ENCODE results near the gene POPDC3. TPM values are rescaled to one million over a fixed set of nuclear protein-coding genes. Genes with fewer than 3 reads are reported as not detected.

The POPDC3 gene
- total and polyA plus RNA-seq, 10 of the 15 experiments (the other 5 are each of a cell fraction or from before 2014, with no cell fraction given) = 1.6 TPM; not detected in 9

- ChIA-PET RAD21 (ENCODE audit: unreplicated experiment) (no interaction called here), SMC1A (ENCODE audit: uncharacterized antibody, unreplicated experiment) (interaction anchor here (1.5 kb wide), 1 partner anchor 13 kb away, joined by 3 read pairs; no protein-coding TSS in a partner anchor), POLR2A (no interaction called here), CTCF (interaction anchor here (1.4 kb wide), 1 partner anchor 23 kb away, joined by 3 read pairs; no protein-coding TSS in a partner anchor)
- in situ Hi-C loops (cut with MboI) = no loop called here
- TF ChIP-seq RELB (IDR thresholded peaks at IDR 0.05; ENCODE audit: low read depth) (no peak), MLLT1 (IDR thresholded peaks at IDR 0.05) (no peak), SIX5 (IDR thresholded peaks at IDR 0.05; ENCODE audit: low read depth, low read length, severe bottlenecking) (no peak), RUNX3 (IDR thresholded peaks at IDR 0.05; ENCODE audit: low read length) (no peak), EP300 (IDR thresholded peaks at IDR 0.05; ENCODE audit: borderline replicate concordance in 1 of 2, control insufficient read depth in 1 of 2, low read depth in 2 of 2, low read length in 2 of 2) (no peak), ETV6 (conservative IDR thresholded peaks at IDR 0.05 in 1 of 2, IDR thresholded peaks at IDR 0.05 in 1 of 2; ENCODE audit: borderline replicate concordance in 1 of 2, low read depth in 1 of 2) (no peak), HDAC2 (IDR thresholded peaks at IDR 0.05) (no peak), KAT2A (conservative IDR thresholded peaks at IDR 0.05; ENCODE audit: control insufficient read depth, low read depth, low read length) (no peak), NR2C1 (IDR thresholded peaks at IDR 0.05) (no peak)
- intact Hi-C loops (cut with micrococcal nuclease; ENCODE audit: unreplicated experiment) = no loop called here
- Histone ChIP-seq H3K79me2 (ENCODE audit: control insufficient read depth, insufficient read depth, low read length) (no peaks in the 10 kb centered on the region), H3K9me3 (replicated peaks; ENCODE audit: control insufficient read depth, insufficient read depth, low read length) (no peaks in the 10 kb centered on the region), H3K9ac (ENCODE audit: control insufficient read depth, insufficient read depth, low read length) (no peak overlapping the region), H2AFZ (ENCODE audit: control insufficient read depth, low read depth, low read length) (no peak overlapping the region), H3K27ac (ENCODE audit: control insufficient read depth, insufficient read depth) (no peak overlapping the region), H3K27me3 (replicated peaks in 1 of 2; ENCODE audit: control insufficient read depth in 2 of 2, insufficient read depth in 2 of 2, low read length in 1 of 2) (no peaks in the 10 kb centered on the region; a peak in 1 of 4 replicates), H3K4me2 (ENCODE audit: control insufficient read depth, insufficient read depth) (no peak overlapping the region), H3K36me3 (ENCODE audit: control insufficient read depth in 2 of 2, insufficient read depth in 2 of 2, low read length in 1 of 2) (no peaks in the 10 kb centered on the region), H3K4me3 (no peak overlapping the region), H3K4me1 (ENCODE audit: control insufficient read depth, insufficient read depth, low read length) (no peaks in the 10 kb centered on the region), H4K20me1 (ENCODE audit: control insufficient read depth, insufficient read depth) (no peaks in the 10 kb centered on the region)
- ATAC-seq (no peak), FAIRE-seq (no peak), DNase-seq (ENCODE audit: low read depth, low spot score) (no peak)
- WGBS (ENCODE audit: insufficient coverage, insufficient replicate concordance, low lambda C conversion rate, missing lambda C conversion rate) = 38% methylated on average over 10 of the region's 10 CpGs
- no TSS peak for BruUV-seq (replicated peaks)
These were observed 9.4 kb upstream of the POPDC3 start for GRCh38 chr6:105189026-105189820.

Data from GM12878 (cell line).